Measurements from ENCODE around the gene KRTAP13-2.

- TF ChIP-seq POLR2AphosphoS5 (IDR thresholded peaks at IDR 0.05; ENCODE audit: low read length) (no peak), ELK1 (IDR thresholded peaks at IDR 0.05; ENCODE audit: low read depth, low read length) (no peak), EZH2 (IDR thresholded peaks at IDR 0.05; ENCODE audit: borderline replicate concordance, control insufficient read depth, low read depth, low read length) (no peak), CTCF (IDR thresholded peaks at IDR 0.05 in 2 of 3, conservative IDR thresholded peaks at IDR 0.05 in 1 of 3; ENCODE audit: control insufficient read depth in 2 of 3, extremely low read depth in 1 of 3, insufficient read depth in 1 of 3, low read depth in 3 of 3, low read length in 3 of 3) (no peak), EP300 (IDR thresholded peaks at IDR 0.05; ENCODE audit: borderline replicate concordance in 1 of 2, control insufficient read depth in 1 of 2, low read depth in 2 of 2, low read length in 2 of 2) (no peak), IRF3 (IDR thresholded peaks at IDR 0.05) (no peak), ZNF24 (IDR thresholded peaks at IDR 0.05) (no peak), RAD21 (IDR thresholded peaks at IDR 0.05; ENCODE audit: insufficient read depth, low read depth, low read length) (no peak), POLR2A (IDR thresholded peaks at IDR 0.05; ENCODE audit: low read depth, low read length) (no peak), FOXM1 (IDR thresholded peaks at IDR 0.05; ENCODE audit: low read depth, low read length) (no peak)
Measured at GRCh38 chr21:30337276-30337744, 34.8 kb downstream of the KRTAP13-2 start, which contains the start of gene KRTAP27-1.
